Regular cardiac myocyte (primary cell): Measurements from ENCODE around the gene HPX. TPM values are rescaled to one million over a fixed set of nuclear protein-coding genes. Genes with fewer than 3 reads are reported as not detected.

Source experiments
- total RNA-seq: library from RNA; depleted of rRNA; stranded (reverse); fragments of >200 nt; gene quantifications from 2 replicates; pipeline ENCODE4 v1.2.3, GENCODE V29; 2014

HPX gene
- 0.38 and 0.85 TPM in 2 replicates for total RNA-seq

GRCh38 chr11:6440906-6441358, at the start of gene HPX:
TSS of gene HPX (minus strand) at chr11:6440987. CDS start at chr11:6440963, 24 bp downstream.

GRCh38 chr11:6481012-6481923, 40.5 kb upstream of the HPX start, which contains the start of the genes ARFIP2 and TIMM10B:
TSS of gene ARFIP2 (minus strand) at chr11:6481331. CDS start at chr11:6480421, 910 bp downstream.
TSS of gene TIMM10B (plus strand) at chr11:6481501. CDS start at chr11:6481517, 16 bp downstream.

GRCh38 chr11:6473451-6474412, 32.9 kb upstream of the HPX start, which contains the start of gene TRIM3:
TSS of gene TRIM3 (minus strand) at chr11:6473941. CDS start at chr11:6465695, 8,246 bp downstream.

GRCh38 chr11:6419009-6419631, 21.7 kb downstream of the HPX start, which contains the start of gene APBB1:
TSS of gene APBB1 (minus strand) at chr11:6419094. CDS start at chr11:6411347, 7,747 bp downstream.

GRCh38 chr11:6389905-6390717, 50.7 kb downstream of the HPX start, which contains the start of gene SMPD1:
TSS of gene SMPD1 (plus strand) at chr11:6390474. CDS start at chr11:6390599, 125 bp downstream.

Other genes with a start within 250 kb of the HPX start
- gene OR52W1, start 241.8 kb downstream of the HPX start, total RNA-seq, result not detected in 2 replicates
- not detected in 2 replicates for gene C11orf42, start 235.4 kb downstream of the HPX start, total RNA-seq
- 7.7 and 10.1 TPM in 2 replicates for gene FHIP1B, start 206.4 kb downstream of the HPX start, total RNA-seq
- gene CNGA4, start 201.9 kb downstream of the HPX start, total RNA-seq, result under 0.01 and 0.19 TPM in 2 replicates
- not detected in 2 replicates for gene CCKBR, start 181.1 kb downstream of the HPX start, total RNA-seq
- gene CAVIN3, start 120.5 kb downstream of the HPX start, total RNA-seq, result 189 and 198 TPM in 2 replicates
- 39.1 and 57.2 TPM in 2 replicates for gene SMPD1, start 50.5 kb downstream of the HPX start, total RNA-seq
- gene APBB1, start 21.9 kb downstream of the HPX start, total RNA-seq, result 34.5 and 53.3 TPM in 2 replicates
- gene TRIM3, start 33.0 kb upstream of the HPX start, total RNA-seq, result 19.4 and 26.8 TPM in 2 replicates
- 54.7 and 69.6 TPM in 2 replicates for gene ARFIP2, start 40.3 kb upstream of the HPX start, total RNA-seq
- 29.3 and 35.5 TPM in 2 replicates for gene TIMM10B, start 40.5 kb upstream of the HPX start, total RNA-seq
- gene DNHD1, start 56.3 kb upstream of the HPX start, total RNA-seq, result 2.7 and 7.9 TPM in 2 replicates
- gene RRP8, start 162.6 kb upstream of the HPX start, total RNA-seq, result 8.7 and 15.0 TPM in 2 replicates
- gene ILK, start 162.8 kb upstream of the HPX start, total RNA-seq, result 165 and 267 TPM in 2 replicates
- 37.2 and 58.9 TPM in 2 replicates for gene TAF10, start 171.2 kb upstream of the HPX start, total RNA-seq
- gene TPP1, start 178.4 kb upstream of the HPX start, total RNA-seq, result 28.8 and 135 TPM in 2 replicates
- gene DCHS1, start 214.8 kb upstream of the HPX start, total RNA-seq, result 1.1 and 1.3 TPM in 2 replicates
- gene MRPL17, start 242.4 kb upstream of the HPX start, total RNA-seq, result 68.8 and 105 TPM in 2 replicates